Thyroid gland (tissue), 4 donors: ENCODE data around the gene HRK. TPM values are rescaled to one million over a fixed set of nuclear protein-coding genes. Genes with fewer than 3 reads are reported as not detected.
A peak's percentile ranks its signal among the peaks of the same experiment; 100 is the strongest.

Experiments
- DNase-seq, 2 donors: peaks; one replicate each; pipeline ENCODE4 v3.0.0-alpha.2; 2019
- H3K27ac ChIP-seq, 3 donors: fragments of 200-600 bp; sonication (generic); 1 replicate in 2 of 3; 2 replicates in 1 of 3; pipeline ENCODE4 v1.5.1; 2016 to 2019; ENCODE audit warnings: mild to moderate bottlenecking in 1 of 3, moderate library complexity in 1 of 3
- H3K27me3 ChIP-seq: fragments of 200-600 bp; sonication (generic); one replicate; pipeline ENCODE4 v1.5.1; 2019
- H3K36me3 ChIP-seq, 2 donors: fragments of 200-600 bp; sonication (generic); one replicate each; pipeline ENCODE4 v1.5.1; 2016 to 2019
- H3K4me1 ChIP-seq, 2 donors: fragments of 200-600 bp; sonication (generic); one replicate each; pipeline ENCODE4 v1.5.1; 2017 to 2019
- H3K4me3 ChIP-seq, 3 donors: fragments of 200-600 bp; sonication (generic); replicated peaks in 1 of 3; 1 replicate in 2 of 3; 2 replicates in 1 of 3; pipeline ENCODE4 v1.5.1; 2016; ENCODE audit warnings: mild to moderate bottlenecking in 1 of 3
- H3K9me3 ChIP-seq: fragments of 200-600 bp; sonication (generic); one replicate; pipeline ENCODE4 v1.5.1; 2017
- POLR2A ChIP-seq, 2 donors: fragments of 450-650 bp; IDR thresholded peaks; one replicate each; pipeline ENCODE4 v1.6.1; 2017; ENCODE audit warnings: antibody characterized with exemption in 2 of 2, mild to moderate bottlenecking in 2 of 2, moderate library complexity in 1 of 2
- WGBS, 2 donors: methylation state at CpG; one replicate each; pipeline ENCODE4 v1.1.5; 2017; 5-methylcytosine and 5-hydroxymethylcytosine counted together
- intact Hi-C: fragments of 100-400 bp; cut with DNase I; formaldehyde crosslinking; loops from one replicate; pipeline ENCODE4 v1.15.1; 2023
- total RNA-seq, 4 donors: library from RNA; depleted of rRNA; stranded (reverse); fragments of >200 nt; gene quantifications; one replicate each; pipeline ENCODE4 v1.2.3, GENCODE V29; 2016
- TF ChIP-seq, protein P1 (sequence below), 6 experiments: fragments of 200-600 bp in 3 of 6; fragments of 450-650 bp in 3 of 6; sonication (generic) in 3 of 6; IDR thresholded peaks; one replicate each; pipeline ENCODE4 v1.5.1; 2016 to 2019; ENCODE audit warnings: antibody characterized with exemption in 6 of 6, mild to moderate bottlenecking in 2 of 6, inconsistent platforms in 1 of 6, moderate library complexity in 1 of 6

HRK gene
- total RNA-seq, 4 donors from 2014 or later = 0.39 to 0.83 (median 0.48) TPM

DNA sequence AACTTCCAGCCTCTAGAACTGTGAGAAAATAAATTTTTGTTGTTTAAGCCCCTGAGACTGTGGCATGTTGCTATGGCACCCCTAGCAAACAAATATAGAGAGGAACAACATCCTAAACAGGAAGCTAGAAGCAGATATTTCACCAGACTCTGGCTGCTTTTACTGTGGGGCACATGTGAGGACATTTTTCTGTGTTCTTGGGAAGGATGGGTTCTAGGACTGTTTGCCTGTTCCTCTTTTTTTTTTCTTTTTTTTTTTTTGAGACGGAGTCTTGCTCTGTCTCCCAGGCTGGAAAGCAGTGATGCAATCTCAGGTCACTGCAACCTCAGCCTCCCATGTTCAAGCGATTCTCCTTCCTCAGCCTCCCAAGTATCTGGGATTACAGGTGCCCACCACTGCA is 4.2 kb upstream of the HRK start:
- 80 to 82% methylated on average over 2 of the region's 2 CpGs for WGBS, 2 donors
- Histone ChIP-seq H3K36me3 (no peaks in the 10 kb centered on the region), H3K4me1 (peaks cover 9 to 14% of the 10 kb centered on the region in 2 donors), H3K27me3 (peaks cover 9% of the 10 kb centered on the region), H3K9me3 (no peaks in the 10 kb centered on the region), H3K4me3 (no peak overlapping the region), H3K27ac (no peak overlapping the region)
- no peak for DNase-seq
- intact Hi-C loops = no loop called here
- TF ChIP-seq POLR2A (IDR thresholded peaks at IDR 0.05) = no peak
- TF ChIP-seq, protein P1, sequence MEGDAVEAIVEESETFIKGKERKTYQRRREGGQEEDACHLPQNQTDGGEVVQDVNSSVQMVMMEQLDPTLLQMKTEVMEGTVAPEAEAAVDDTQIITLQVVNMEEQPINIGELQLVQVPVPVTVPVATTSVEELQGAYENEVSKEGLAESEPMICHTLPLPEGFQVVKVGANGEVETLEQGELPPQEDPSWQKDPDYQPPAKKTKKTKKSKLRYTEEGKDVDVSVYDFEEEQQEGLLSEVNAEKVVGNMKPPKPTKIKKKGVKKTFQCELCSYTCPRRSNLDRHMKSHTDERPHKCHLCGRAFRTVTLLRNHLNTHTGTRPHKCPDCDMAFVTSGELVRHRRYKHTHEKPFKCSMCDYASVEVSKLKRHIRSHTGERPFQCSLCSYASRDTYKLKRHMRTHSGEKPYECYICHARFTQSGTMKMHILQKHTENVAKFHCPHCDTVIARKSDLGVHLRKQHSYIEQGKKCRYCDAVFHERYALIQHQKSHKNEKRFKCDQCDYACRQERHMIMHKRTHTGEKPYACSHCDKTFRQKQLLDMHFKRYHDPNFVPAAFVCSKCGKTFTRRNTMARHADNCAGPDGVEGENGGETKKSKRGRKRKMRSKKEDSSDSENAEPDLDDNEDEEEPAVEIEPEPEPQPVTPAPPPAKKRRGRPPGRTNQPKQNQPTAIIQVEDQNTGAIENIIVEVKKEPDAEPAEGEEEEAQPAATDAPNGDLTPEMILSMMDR (IDR thresholded peaks at IDR 0.05) = no peak

DNA sequence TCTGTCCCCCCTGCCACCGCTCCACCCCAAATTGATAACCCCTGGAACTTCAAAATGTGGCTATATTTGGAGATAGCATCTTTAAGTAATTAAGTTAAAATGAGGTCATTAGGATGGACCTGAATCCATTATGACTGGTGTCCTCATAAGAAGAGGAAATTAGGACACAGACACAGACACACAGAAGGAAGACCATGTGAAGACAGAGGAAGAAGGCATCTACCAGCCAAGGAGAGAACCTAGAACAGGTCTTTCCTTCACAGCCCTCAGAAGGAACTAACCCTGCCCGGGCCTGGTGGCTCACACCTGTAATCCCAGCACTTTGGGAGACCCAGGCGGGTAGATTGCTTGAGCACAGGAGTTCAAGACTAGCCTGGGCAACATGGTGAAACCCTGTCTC is 3.6 kb upstream of the HRK start:
- H3K27me3 ChIP-seq = peaks cover 9% of the 10 kb centered on the region
- no peaks in the 10 kb centered on the region for H3K9me3 ChIP-seq
- H3K4me3 ChIP-seq = no peak overlapping the region
- TF ChIP-seq POLR2A (IDR thresholded peaks at IDR 0.05) = no peak
- TF ChIP-seq, protein P1 (IDR thresholded peaks at IDR 0.05) = no peak
- no peaks in the 10 kb centered on the region for H3K36me3 ChIP-seq
- WGBS, 2 donors = 88 to 96% methylated on average over 3 of the region's 3 CpGs
- DNase-seq = no peak
- intact Hi-C loops = no loop called here
- no peak overlapping the region for H3K27ac ChIP-seq
- peaks cover 9 to 20% of the 10 kb centered on the region in 2 donors for H3K4me1 ChIP-seq

DNA sequence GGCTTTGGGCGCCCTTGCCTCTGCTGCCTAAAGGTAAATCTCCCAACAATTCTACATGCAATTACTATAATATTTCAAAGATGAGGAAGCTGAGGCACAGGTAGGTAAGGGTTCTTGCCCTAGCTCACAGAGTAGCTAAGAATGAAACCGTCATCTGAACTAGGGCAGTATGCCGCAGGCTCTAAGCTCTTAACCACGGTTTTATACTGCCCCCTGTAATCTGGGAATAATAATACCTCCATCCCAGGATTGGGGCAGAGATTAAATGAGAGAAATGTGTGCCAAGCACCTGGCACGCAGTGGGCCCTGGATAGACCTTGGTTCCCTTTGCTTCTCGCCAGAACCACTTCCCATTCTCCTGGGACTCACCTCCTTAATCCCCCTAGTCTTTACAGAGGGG is 1.5 kb upstream of the HRK start:
- TF ChIP-seq, protein P1 (IDR thresholded peaks at IDR 0.05) = peak in 1 of 6 experiments; percentile 10
- TF ChIP-seq POLR2A (IDR thresholded peaks at IDR 0.05) = no peak
- peaks cover 9% of the 10 kb centered on the region for H3K27me3 ChIP-seq

DNA sequence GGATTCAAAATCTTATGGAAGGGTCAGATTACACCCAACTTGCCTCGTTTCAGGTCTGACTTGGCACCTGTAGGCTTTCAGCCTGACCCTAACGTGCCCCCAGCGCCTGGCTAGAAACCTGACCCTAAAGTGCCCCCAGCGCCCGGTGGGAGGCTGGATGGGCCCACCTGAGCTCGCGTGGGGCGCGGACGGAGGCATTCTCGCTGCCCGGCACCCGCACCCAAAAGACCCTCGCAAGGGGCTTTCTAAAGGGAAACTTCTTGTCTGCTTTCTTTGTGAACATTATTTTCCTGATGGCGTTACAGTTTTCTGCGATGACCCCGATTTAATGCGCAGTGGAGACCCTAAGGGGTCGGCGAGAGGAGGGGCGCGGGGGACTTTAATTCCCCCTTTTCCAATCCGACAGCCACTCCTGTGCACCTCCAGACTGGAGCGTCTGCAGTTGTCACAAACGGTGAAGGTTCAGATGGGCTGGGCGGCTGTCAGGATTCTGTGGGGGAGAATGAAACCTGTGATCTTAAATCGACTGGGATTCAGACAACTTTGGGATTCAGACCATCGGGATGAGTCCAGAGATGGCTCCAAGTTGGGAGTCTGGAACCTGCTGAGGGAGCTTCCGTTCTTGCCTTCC is 751 bp upstream of the HRK start:
- peaks cover 9% of the 10 kb centered on the region for H3K27me3 ChIP-seq
- no peak for TF ChIP-seq POLR2A (IDR thresholded peaks at IDR 0.05)
- TF ChIP-seq, protein P1 (IDR thresholded peaks at IDR 0.05) = no peak

More for the DNA sequence above, 1.5 kb upstream of the HRK start:
- H3K9me3 ChIP-seq = no peaks in the 10 kb centered on the region
- DNase-seq = no peak
- H3K4me1 ChIP-seq = peaks cover 18 to 37% of the 10 kb centered on the region in 2 donors
- 41 to 51% methylated on average over 6 of the region's 6 CpGs for WGBS, 2 donors
- H3K27ac ChIP-seq = no peak overlapping the region
- intact Hi-C loops = no loop called here
- no peaks in the 10 kb centered on the region for H3K36me3 ChIP-seq
- H3K4me3 ChIP-seq = no peak overlapping the region

DNA sequence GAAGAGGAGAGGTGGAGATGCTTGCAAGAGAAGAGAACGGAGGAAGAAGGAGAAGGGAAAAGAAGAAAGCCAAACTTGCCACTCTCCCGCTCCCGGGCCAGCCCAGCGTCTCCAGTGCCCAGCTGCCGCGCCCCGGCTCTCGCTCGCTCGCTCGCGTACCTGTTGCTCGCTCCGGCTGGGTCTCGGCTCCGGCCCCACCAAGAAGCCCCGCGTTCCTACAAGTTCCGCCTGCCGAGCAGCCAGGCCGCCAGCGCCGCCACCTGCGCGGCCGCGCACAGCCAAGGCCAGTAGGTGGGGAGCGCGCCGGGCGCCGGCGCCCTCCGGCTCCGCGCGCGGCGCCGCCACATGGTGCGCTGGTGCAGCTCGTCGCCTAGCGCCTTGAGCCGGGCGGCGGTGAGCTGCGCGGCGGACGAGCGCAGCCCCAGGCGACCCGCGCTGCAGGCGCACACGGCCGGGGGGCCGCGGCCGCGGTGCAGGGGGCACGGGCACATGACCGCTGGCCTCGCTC is 370 bp downstream of the HRK start:
- peaks cover 18 to 37% of the 10 kb centered on the region in 2 donors for H3K4me1 ChIP-seq
- TF ChIP-seq, protein P1 (IDR thresholded peaks at IDR 0.05) = peak in 2 of 6 experiments; percentile 32 to 35
- TF ChIP-seq POLR2A (IDR thresholded peaks at IDR 0.05) = no peak
- DNase-seq = peak; percentile 51
- H3K9me3 ChIP-seq = no peaks in the 10 kb centered on the region
- WGBS, 2 donors = 0 to 1% methylated on average over 11 to 15 of the region's 65 CpGs
- H3K36me3 ChIP-seq = no peaks in the 10 kb centered on the region
- H3K27me3 ChIP-seq = peaks cover 9% of the 10 kb centered on the region
- H3K4me3 ChIP-seq = peak overlapping the region in 1 of 3 donors; percentile 21
- intact Hi-C loops = no loop called here
- H3K27ac ChIP-seq = no peak overlapping the region

More for the DNA sequence above, 751 bp upstream of the HRK start:
- DNase-seq = no peak
- intact Hi-C loops = no loop called here
- H3K9me3 ChIP-seq = no peaks in the 10 kb centered on the region
- peak overlapping the region in 1 of 3 donors; percentile 21 for H3K4me3 ChIP-seq
- 7 to 12% methylated on average over 27 to 28 of the region's 29 CpGs for WGBS, 2 donors
- H3K27ac ChIP-seq = no peak overlapping the region
- H3K4me1 ChIP-seq = peaks cover 18 to 37% of the 10 kb centered on the region in 2 donors
- no peaks in the 10 kb centered on the region for H3K36me3 ChIP-seq
